GM21528 (cell line): Measurements from ENCODE around the gene ZFP90.
A peak's percentile ranks its signal among the peaks of the same experiment; 100 is the strongest.
"Not testable (repeated sequence)": the region's sequence is repeated elsewhere in the genome, so short reads cannot be mapped to it uniquely, and the experiment has no call there.

Source experiments
- ATAC-seq: cut with Tn5 transposase; IDR thresholded peaks from one replicate; pipeline ENCODE4 v1.9.1; 2021; ENCODE audit warnings: mild to moderate bottlenecking, moderate library complexity; ENCODE audit not compliant: unreplicated experiment, low FRiP score

The ZFP90 gene

DNA sequence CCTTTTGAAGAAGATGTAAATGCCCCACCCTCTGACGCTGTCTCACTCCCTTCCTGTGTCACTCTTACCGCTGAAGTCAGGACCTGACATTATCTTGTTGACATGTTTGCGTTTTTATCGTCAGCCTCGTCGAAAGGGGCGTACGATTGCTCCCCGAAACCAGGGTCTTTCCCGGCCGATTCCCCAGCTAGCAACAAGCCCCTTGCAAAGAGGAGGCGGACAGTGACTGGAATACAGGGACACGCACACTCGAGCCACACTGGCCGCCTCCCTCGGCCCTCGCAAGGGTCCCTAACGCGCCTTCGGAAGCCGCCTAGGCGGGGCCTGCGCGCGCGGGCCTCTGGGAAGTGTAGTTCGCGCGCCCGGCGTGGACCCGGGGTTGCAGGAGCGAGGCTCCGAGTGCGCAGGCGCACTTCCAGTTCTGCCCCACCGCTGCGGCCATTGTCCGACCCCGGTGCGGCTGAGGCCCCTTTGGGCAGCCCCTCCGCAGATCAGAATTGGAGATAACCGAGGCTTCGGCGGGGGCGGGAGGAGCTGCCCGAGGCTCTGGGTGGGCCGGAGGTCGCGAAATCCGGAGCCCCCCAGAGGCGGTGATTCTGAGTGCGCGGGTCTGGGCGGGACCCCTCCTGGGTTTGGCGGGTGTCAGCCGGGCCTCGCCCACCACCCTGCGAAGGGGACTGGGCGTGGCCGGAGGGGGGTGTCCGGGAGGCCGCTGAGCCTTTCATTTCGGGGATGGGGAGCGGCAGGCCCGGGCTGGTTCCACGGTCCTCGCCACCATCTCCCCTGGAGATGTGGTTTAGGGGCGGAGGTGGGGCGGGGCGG is at the start of gene ZFP90:
Gene ZFP90 (plus strand): TSS at position 412 of the 822 bp plus-strand sequence. CDS start 502 bp downstream, outside the sequence.
- ATAC-seq = peak; percentile 87

DNA sequence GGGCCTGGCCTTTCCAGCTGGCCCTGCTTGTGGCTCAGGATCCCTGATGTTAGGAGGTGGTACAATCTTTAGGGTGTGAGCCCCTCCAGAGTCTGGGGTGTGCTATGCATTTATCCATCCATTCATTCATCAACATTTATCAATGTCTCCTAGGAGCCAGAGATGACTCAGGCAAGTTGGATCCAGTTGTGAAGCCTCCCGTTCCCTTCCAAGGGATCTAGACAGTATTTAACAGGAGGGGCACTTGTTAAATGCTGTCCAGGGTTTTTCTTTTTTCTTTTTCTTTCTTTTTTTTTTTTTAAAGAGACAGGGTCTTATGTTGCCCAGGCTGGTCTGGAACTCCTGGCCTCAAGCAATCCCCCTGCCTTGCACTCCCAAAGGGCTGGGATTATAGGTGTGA is 48.7 kb upstream of the ZFP90 start:
- ATAC-seq = no peak

DNA sequence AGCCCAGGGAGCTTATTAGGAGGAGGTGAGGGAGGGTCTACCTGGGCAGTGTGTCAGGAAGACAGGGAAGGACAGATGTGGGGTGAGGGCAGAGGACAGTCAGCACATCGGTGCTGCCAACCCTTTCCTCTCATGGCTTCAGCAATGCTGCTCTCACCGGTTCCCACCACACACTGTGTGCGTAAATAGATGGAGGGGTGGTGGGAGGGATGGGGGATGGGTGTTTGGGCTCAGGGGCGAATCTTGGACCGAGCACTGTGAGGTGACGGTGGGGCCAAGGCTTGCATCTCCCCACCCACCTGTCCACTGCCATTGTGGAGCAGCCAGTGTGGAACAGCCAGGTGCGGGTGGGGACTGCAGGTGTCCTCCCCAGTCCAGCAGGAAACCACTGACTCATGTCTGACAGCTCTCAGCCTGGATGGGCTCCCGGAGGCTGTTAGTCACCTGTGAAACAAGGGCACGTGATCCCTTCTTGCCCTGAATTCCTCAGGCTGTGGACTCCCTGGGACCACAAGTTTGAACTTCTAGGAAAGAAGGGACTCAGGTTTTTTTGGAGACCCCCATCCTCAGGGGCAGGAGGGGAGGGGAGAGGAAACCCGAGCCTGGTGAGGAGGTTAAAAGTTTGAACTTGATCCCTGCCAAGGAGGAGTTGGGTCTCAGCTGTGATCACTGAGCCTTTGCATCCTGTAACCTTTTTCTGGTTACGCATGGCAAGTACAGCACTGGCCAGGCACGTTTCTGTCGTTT is 48.1 kb upstream of the ZFP90 start:
- ATAC-seq = no peak

DNA sequence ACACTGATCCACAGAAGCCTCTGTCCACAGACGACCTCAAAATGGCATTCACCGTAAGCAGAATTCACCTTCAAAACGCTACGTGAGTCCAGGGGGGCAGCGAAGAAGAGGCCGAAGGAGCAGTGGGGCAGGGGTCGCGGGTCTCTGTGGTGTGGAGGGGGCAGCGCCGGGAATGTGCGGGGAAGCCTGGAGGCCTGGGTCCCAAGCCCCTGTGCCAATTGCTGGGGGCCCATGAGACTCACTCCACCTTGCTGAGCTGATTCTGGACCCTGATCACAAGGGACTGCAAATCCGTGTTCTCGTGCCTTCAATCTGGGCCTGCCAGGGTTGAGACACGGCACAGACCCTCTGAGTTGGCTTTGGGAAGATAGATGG is 47.5 kb upstream of the ZFP90 start:
- no peak for ATAC-seq

DNA sequence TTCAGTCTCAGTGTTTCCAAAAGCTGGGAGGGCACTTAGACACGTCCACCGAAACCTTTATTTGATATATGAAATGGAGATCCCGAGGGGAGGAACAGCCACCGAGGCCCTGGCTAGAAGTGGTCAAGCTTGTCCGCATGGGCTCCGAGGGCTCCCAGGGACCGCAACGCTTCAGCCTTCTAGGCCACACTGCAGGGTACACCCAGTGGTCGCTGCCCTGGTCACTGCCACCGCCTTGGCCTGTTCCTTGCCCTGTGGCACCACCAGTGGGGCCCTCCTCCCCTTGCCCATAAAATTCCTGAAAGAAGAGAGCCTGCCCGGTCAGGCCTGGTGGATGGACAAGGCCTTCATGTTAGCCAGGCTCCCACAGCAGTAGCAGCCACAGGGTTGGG is 46.9 kb upstream of the ZFP90 start:
- no peak for ATAC-seq

DNA sequence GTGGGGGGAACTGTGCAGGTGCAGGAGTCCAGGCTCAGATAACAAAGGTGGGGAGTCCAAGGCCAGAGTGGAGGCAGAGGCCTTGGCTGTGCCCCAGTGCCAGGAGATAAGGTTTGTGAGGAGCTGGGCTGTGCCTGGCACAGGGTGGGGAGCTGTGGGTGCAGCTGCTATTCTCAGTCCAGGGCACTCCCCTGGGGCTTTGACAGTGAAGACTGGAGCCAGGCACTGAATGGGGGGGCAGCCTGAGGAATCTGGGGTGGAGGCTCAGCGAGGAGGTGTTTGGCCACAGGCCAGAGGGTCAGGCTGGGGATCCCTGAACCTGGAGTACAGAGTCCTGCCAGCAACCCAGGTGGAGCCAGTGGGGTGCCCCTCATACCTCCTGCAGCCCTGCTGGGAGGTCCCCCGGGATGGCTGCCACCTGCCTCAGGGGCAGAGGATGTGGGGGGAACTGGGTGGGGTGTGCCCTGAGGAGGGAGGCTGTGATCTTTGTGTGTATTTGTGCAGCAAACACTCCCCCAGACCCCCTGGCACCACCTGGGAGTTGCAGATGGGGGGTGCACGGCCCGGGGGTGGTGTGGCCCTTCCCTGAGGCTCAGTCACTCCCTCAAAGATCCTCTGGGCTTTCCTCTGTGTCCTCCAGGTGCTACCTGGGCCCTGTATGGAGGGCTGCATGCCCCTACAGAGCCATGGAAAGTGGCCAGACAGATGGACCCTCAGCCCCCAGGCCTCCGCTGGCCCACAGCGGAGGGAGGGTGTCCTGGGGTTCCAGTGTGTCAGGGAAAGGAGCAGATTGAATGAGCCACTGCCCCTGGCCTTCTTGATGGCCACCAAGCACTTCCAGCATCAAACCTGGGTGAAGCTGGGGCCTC is 46.3 kb upstream of the ZFP90 start:
- ATAC-seq = no peak

DNA sequence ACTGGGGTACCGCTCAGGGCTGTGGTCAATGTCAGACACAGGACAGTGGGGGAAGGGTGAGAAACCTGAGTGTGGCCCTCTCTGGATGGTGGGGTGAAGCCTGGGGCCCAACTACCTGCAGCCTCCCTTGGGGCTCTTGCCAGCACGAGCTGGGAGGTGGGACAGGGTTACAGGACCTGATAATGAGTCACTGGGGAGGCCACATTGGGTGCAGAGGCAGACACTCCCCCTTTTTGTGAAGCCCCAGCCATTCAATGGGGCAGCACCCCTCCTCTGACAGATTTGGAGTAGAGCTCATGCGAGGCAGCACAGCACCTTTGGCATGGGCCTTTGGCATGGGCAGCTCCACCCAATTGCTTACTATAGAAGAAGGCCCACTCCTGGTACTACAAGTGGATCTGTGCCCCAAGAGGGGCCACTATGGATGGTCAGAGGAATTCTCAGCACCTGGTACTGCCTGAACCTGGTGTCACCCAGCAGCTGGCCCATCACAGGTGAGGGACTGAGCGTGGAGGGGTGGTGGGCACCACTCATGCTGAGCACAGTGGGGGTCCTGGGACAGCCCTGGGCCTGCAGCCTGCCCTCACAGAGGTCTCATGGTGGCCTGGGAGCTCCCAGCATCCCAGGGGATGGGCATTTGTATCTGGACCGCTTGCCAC is 45.5 kb upstream of the ZFP90 start:
- ATAC-seq = no peak

DNA sequence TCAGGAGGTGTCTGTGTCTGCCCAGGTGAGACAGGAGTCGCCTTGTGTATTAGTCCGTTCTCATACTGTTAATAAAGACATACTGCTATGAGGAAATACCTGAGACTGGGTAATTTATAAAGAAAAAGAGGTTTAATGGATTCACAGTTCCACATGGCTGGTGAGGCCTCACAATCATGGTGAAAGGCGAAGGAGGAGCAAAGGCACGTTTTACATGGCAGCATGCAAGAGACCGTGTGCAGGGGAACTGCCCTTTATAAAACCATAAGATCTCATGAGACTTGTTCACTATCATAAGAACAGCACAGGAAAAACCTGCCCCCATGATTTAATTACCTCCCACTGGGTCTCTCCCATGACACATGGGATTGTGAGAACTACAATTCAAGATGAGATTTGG is 44.8 kb upstream of the ZFP90 start:
- ATAC-seq = not testable (repeated sequence)

DNA sequence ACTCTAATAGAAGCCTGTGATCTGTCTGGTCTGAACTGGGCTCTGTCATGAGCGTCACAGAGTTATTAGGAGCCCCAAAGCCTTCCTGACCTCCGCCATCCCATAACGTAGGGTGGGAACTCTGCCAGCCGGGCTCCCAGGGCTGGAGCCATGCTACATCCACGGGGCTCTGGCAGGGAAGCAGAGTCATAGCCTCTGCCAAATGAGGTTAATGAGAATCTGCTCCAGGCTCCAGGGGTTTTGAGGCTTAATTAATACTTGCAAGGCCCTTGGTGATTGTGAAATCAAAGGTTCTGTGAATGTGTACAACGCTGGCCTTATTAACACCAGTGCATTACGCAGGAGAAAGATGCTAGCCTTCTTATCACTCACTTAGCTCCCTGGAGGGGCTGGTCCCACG is 42.4 kb upstream of the ZFP90 start:
- ATAC-seq = no peak

DNA sequence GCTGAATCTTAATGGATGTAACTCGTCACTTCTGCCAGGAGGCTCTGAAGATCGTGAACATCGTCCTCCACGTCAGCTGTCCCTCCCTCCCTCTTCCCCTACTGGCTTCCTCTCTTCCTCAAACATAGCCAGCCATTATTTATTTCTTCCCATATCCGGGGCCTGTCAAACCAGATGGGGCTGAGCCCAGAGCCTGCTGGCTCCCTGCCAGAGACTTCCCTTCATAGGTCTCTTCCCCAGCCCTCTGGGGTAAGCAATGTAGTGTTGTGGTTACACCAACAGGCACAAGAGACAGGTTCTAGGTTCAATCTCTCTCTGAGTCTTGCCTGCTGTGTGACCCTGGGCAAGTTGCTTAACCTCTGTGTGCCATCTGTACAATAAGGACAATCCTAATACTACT is 40.1 kb upstream of the ZFP90 start:
- ATAC-seq = no peak

DNA sequence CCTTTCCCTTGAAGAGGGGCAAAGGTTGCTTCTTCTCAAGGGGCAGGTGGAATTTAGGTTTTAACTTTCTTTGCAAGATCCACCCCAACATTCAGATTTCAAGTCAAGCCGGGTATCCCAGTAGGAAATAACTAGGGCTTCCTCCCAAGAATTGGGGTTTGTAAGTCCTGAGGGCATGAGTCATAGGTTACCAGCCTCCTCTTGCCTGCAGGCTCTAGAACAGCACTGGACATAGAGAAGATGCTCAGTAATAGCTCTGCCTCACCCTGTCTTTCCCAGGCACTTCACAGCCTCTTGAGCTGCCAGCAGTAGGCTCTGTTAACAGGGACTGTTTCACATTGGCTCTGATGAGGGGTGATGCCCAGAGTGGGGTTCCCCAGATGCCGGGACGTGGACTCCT is 35.8 kb upstream of the ZFP90 start:
- no peak for ATAC-seq

DNA sequence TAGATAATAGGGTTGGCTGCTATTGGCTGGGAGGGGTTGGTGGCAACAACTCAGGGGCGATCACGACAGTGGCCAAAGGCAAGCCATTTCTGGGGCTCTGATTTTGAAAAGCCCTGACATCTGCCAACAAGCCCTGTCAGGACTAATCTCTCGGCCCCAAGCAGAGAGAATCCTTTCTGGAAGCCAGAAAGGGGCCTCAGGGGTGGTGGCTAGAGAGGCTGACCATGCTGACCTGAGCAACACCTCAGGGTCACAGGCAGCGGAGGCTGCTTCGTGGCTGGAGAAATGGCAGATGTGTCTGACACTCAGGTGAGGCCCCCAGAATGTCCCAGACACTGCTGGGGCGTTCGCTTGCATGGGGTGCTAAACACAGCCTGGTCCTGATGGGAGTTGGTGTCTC is 35.0 kb upstream of the ZFP90 start:
- no peak for ATAC-seq

DNA sequence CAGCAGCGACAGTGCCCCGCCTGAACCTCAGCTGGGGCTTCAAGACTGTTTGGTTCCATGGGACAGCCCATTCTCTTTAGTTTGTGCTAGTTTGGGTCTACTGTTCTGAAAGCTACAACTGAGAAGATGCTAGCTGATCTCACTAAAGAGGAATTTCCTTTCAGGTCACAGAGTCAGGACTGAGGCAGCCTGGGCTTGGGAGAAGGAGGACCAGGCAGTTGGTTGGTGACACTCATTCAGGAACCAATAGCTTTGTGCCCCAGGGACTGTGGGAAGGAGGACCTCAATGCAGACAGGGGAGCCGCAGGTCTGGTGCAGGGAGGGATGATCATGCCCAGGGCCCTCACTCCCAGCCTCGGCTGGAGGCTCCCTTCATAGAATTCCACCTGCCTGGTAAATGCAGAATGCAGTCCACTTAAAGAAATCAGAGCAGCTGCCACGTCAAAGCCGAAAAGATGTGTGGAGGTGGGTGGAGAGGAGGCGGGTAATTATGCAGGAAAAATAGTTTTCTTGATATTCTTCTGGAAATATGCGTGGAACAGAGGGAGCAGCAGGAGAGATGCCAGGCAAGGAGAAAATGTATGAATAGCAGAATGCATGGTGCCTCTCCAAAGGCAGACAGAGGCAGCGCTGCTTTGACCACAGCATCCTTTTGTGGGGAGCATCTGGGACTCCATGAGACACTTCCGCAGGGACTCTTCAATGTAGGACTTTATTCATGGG is 32.6 kb upstream of the ZFP90 start:
- ATAC-seq = no peak

DNA sequence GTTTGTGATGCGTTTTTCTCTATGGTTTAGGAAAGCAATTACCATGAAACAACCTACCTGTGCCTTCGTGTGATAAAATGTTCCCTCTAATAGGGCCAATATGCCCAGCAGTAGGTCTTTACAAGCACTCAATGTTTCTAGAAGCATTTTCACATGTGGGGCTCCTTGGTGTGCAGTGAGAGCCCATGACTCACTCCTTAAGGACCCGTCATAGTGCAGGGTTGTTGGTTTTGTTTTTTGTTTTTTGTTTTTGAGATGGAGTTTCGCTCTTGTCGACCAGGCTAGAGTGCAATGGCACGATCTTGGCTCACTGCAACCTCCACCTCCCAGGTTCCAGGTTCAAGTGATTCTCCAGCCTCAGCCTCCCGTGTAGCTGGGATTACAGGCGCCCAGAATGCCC is 31.1 kb upstream of the ZFP90 start:
- no peak for ATAC-seq

DNA sequence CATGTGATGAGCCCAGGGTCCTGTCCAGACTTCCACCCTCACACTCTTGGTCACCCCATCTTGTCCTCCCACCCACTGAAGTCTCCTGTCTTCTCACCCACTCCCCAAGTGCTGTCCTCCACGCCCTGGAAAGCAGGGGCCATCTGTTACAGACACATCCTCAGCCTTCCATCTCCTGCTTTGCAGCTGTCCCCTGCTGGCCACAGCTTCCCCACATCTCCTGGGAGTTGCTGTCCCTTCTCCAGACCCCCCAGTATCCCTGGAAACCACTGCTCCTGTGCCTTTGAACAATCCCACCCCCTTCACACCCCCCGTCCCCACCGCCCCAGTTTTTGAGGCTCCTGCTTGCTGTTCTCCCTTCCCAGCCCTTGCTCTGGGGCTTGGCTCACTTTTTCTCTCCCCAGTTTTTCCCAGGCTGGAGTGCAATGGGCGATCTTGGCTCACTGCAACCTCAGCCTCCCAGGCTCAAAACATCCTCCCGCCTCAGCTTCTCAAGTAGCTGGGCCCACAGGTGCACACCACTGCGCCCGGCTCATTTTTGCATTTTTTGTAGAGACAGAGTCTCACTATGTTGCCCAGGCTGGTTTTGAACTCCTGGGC is 30.4 kb upstream of the ZFP90 start:
- no peak for ATAC-seq

DNA sequence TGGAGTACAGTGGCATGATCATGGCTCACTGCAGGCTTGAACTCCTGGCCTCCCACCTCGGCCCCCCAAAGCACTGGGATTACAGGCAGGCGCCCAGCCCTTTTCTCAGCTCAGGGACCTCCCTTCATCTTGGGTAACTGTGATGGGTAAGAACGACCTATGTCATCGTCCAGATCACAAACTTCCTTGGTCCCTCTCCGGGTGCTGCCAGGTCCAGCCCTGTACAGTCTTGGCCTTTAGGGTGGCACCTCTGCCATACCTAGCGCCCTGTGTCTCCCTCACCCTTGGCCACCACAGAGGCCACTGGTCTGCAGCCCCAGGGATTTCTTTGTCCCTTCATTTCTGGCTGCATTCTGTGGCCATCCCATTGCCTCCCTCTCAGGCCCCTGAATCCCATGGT is 29.7 kb upstream of the ZFP90 start:
- no peak for ATAC-seq

DNA sequence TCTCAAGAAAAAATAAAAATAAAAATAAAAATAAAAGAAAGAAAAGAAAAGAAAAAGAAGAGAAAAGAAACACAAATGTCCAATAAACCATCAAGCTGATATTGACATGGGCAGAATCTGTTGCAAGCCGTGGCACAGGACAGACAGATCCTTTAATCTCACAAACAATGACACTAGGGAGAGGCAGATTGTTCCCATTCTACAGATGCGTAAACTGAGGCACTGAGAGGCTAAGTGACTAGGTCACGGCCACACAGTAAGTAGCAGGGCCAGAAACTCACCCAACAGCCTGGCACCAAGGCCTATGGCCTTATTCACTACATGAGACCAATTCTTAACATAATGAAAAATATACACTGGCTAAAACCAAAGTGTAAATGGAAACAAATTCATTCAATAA is 28.3 kb upstream of the ZFP90 start:
- no peak for ATAC-seq

DNA sequence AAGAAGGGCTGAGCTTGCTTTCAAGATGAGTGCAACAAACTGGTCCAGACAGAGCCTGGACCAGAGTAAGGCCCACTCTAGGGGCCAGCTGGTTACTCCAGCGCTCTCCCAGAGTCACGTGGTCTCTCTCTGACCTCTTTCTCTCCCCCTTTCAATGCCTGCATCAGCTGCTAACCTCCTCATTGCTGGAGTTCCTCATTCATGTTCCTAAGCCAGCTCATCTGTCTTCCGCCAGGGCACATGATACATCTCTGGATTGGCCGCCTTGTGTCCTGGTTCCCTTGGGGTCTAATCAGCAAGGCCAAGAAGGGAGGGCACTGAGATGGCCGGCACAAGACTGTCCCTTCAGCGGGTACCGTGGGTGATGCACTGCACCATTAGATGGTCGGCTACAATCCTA is 26.9 kb upstream of the ZFP90 start:
- ATAC-seq = no peak

DNA sequence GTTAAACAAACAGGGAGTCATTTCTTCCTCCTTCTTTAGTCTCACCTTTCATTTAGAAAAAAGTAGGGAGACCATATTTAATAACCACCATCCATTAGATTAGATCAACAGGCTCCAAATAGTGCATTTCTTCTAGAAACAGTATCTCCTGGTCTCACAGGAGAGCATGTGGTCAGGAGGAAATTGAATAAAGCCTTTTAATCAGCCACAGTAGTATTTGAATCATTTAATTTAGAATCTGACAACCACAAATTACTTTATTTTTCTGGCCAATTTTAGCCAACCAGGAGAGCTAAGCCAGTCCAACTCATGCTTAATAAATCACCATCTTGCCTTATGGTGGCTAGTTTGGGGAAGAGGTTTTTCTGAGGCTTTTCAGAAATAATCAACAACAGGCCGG is 26.3 kb upstream of the ZFP90 start:
- ATAC-seq = no peak

DNA sequence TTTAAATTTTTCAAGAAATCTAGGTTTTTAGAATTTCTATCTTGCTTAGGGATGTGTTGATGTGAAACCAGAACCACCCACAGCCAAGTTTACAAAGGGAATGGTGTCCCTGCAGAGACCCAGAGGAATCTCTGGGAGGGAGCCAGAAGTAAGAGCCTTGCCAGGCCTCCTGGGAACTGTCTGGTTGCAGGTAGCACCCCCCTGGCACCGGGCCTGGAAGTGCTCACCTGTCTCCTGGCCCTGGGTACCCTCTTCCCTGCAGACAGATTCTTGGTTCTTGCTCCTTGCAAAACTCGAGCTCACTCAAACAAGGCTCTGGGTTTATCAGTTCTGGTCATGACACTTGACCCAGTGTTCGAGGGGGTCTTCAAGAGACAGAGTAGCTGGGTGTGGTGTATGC is 24.6 kb upstream of the ZFP90 start:
- ATAC-seq = no peak
